Endothelial cell (in vitro differentiated cells): ENCODE measurements around the gene HTT. TPM values are rescaled to one million over a fixed set of nuclear protein-coding genes. Genes with fewer than 3 reads are reported as not detected.

ENCODE experiments used
- DNase-seq: peaks from one replicate; pipeline ENCODE4 v3.0.0; 2021; ENCODE audit warnings: low spot score
- H3K27ac Mint-ChIP-seq: one replicate; pipeline ENCODE4 v1.8.0; 2021; ENCODE audit warnings: mixed read lengths, inconsistent platforms; ENCODE audit not compliant: unreplicated experiment
- H3K27me3 Mint-ChIP-seq: one replicate; pipeline ENCODE4 v1.8.0; 2021; ENCODE audit warnings: mild to moderate bottlenecking, moderate library complexity, mixed read lengths, inconsistent platforms; ENCODE audit not compliant: unreplicated experiment
- H3K36me3 Mint-ChIP-seq: one replicate; pipeline ENCODE4 v1.8.0; 2021; ENCODE audit warnings: mild to moderate bottlenecking, low read depth, mixed read lengths, inconsistent platforms; ENCODE audit not compliant: unreplicated experiment
- H3K4me1 Mint-ChIP-seq: one replicate; pipeline ENCODE4 v1.8.0; 2021; ENCODE audit warnings: mild to moderate bottlenecking, mixed read lengths, inconsistent platforms; ENCODE audit not compliant: unreplicated experiment
- H3K4me3 Mint-ChIP-seq: one replicate; pipeline ENCODE4 v1.8.0; 2021; ENCODE audit warnings: mild to moderate bottlenecking, mixed read lengths, inconsistent platforms; ENCODE audit not compliant: unreplicated experiment
- H3K9me3 Mint-ChIP-seq: one replicate; pipeline ENCODE4 v1.8.0; 2021; ENCODE audit warnings: mixed read lengths, inconsistent platforms; ENCODE audit not compliant: unreplicated experiment
- CTCF ChIP-seq: fragments of 200-600 bp; sonication (generic); IDR thresholded peaks from one replicate; pipeline ENCODE4 v1.5.0; 2021; ENCODE audit warnings: antibody characterized with exemption; ENCODE audit not compliant: unreplicated experiment
- total RNA-seq: library from RNA; stranded (reverse); fragmentation: NEBNext Ultra II Directional; extraction: Animal tissue kit (Norgen Biotek cat#: 25700); gene quantifications from one replicate; pipeline ENCODE4 v1.2.1, GENCODE V29; 2021; ENCODE audit not compliant: unreplicated experiment

The HTT gene
- total RNA-seq, 1 donor from 2014 or later: 62.4 TPM

GRCh38 chr4:3203971-3204431, 129.5 kb downstream of the HTT start:
- Mint-ChIP-seq H3K27me3 (no peaks in the 10 kb centered on the region), H3K4me3 (no peak overlapping the region), H3K4me1 (peaks cover 12% of the 10 kb centered on the region), H3K27ac (no peak overlapping the region), H3K36me3 (peaks cover 22% of the 10 kb centered on the region), H3K9me3 (no peaks in the 10 kb centered on the region)
- no peak for DNase-seq
- no peak for TF ChIP-seq CTCF

- no peak overlapping the region for H3K4me3 Mint-ChIP-seq
- no peak overlapping the region for H3K27ac Mint-ChIP-seq
- peaks cover 36% of the 10 kb centered on the region for H3K36me3 Mint-ChIP-seq
- no peaks in the 10 kb centered on the region for H3K27me3 Mint-ChIP-seq
- H3K4me1 Mint-ChIP-seq: peaks cover 12% of the 10 kb centered on the region
- TF ChIP-seq CTCF: no peak
- H3K9me3 Mint-ChIP-seq: no peaks in the 10 kb centered on the region
- DNase-seq: no peak
Observed at GRCh38 chr4:3205995-3206394, 131.5 kb downstream of the HTT start.

GRCh38 chr4:3206439-3207100, 132.1 kb downstream of the HTT start:
- no peak for DNase-seq
- no peak overlapping the region for H3K27ac Mint-ChIP-seq
- no peak for TF ChIP-seq CTCF
- H3K9me3 Mint-ChIP-seq: no peaks in the 10 kb centered on the region
- no peaks in the 10 kb centered on the region for H3K27me3 Mint-ChIP-seq
- H3K4me1 Mint-ChIP-seq: peaks cover 12% of the 10 kb centered on the region
- no peak overlapping the region for H3K4me3 Mint-ChIP-seq
- peaks cover 36% of the 10 kb centered on the region for H3K36me3 Mint-ChIP-seq

- TF ChIP-seq CTCF: no peak
- H3K36me3 Mint-ChIP-seq: peaks cover 36% of the 10 kb centered on the region
- H3K4me1 Mint-ChIP-seq: peaks cover 4% of the 10 kb centered on the region
- no peaks in the 10 kb centered on the region for H3K27me3 Mint-ChIP-seq
- no peaks in the 10 kb centered on the region for H3K9me3 Mint-ChIP-seq
- H3K27ac Mint-ChIP-seq: no peak overlapping the region
- H3K4me3 Mint-ChIP-seq: no peak overlapping the region
- DNase-seq: no peak
Observed at GRCh38 chr4:3207531-3208037, 133.1 kb downstream of the HTT start.

GRCh38 chr4:3208826-3209225, 134.3 kb downstream of the HTT start:
- peak overlapping the region; percentile 42 for H3K27ac Mint-ChIP-seq
- peaks cover 42% of the 10 kb centered on the region for H3K36me3 Mint-ChIP-seq
- H3K4me1 Mint-ChIP-seq: no peaks in the 10 kb centered on the region
- no peak for DNase-seq
- no peak overlapping the region for H3K4me3 Mint-ChIP-seq
- no peaks in the 10 kb centered on the region for H3K9me3 Mint-ChIP-seq
- no peaks in the 10 kb centered on the region for H3K27me3 Mint-ChIP-seq
- no peak for TF ChIP-seq CTCF
